Astrocyte (in vitro differentiated cells and primary cell): Measurements from ENCODE around the gene CDC42EP1. TPM values are rescaled to one million over a fixed set of nuclear protein-coding genes. Genes with fewer than 3 reads are reported as not detected.
"Not testable (repeated sequence)": the region's sequence is repeated elsewhere in the genome, so short reads cannot be mapped to it uniquely, and the experiment has no call there.

Experiments
- DNase-seq: peaks from one replicate; pipeline ENCODE4 v3.0.0-alpha.2; 2010; ENCODE audit warnings: low read depth
- FAIRE-seq: peaks from 2 replicates; lab custom pipeline; 2011; peaks lifted over from hg19 to GRCh38; lab: Jason Lieb, UNC
- H2AFZ ChIP-seq: 2 replicates; pipeline ENCODE4 v1.6.0; 2012; ENCODE audit warnings: low read depth, low read length, inconsistent platforms
- H3K27ac ChIP-seq: 2 replicates; pipeline ENCODE4 v1.5.1; 2011; ENCODE audit warnings: low read depth, low read length, inconsistent platforms
- H3K27me3 ChIP-seq: 2 replicates; pipeline ENCODE4 v1.6.0; 2011; ENCODE audit warnings: low read length, inconsistent platforms; ENCODE audit not compliant: insufficient read depth
- H3K36me3 ChIP-seq: 2 replicates; pipeline ENCODE4 v1.5.1; 2011; ENCODE audit warnings: low read length, inconsistent platforms; ENCODE audit not compliant: insufficient read depth
- H3K4me1 ChIP-seq: 2 replicates; pipeline ENCODE4 v1.5.1; 2011; ENCODE audit warnings: low read length, inconsistent platforms; ENCODE audit not compliant: insufficient read depth
- H3K4me2 ChIP-seq: 2 replicates; pipeline ENCODE4 v1.6.0; 2012; ENCODE audit warnings: low read length, inconsistent platforms
- H3K4me3 ChIP-seq: 2 replicates; pipeline ENCODE4 v1.5.1; 2011; ENCODE audit warnings: low read depth, mild to moderate bottlenecking, low read length, inconsistent platforms; ENCODE audit not compliant: insufficient read depth
- H3K79me2 ChIP-seq: 2 replicates; pipeline ENCODE4 v1.6.0; 2012; ENCODE audit warnings: mild to moderate bottlenecking, low read length, inconsistent platforms; ENCODE audit not compliant: insufficient read depth
- H3K9ac ChIP-seq: 2 replicates; pipeline ENCODE4 v1.6.0; 2012; ENCODE audit warnings: mild to moderate bottlenecking, low read length, inconsistent platforms
- H3K9me3 ChIP-seq: 2 replicates; pipeline ENCODE4 v1.5.1; 2012; ENCODE audit warnings: low read depth, mild to moderate bottlenecking, low read length, inconsistent platforms; ENCODE audit not compliant: insufficient read depth
- H4K20me1 ChIP-seq: 2 replicates; pipeline ENCODE4 v1.6.0; 2012; ENCODE audit warnings: low read length, inconsistent platforms; ENCODE audit not compliant: insufficient read depth
- H3K27ac Mint-ChIP-seq: one replicate; pipeline ENCODE4 v1.8.0; 2021; ENCODE audit warnings: mild to moderate bottlenecking, mixed read lengths; ENCODE audit not compliant: unreplicated experiment
- H3K27me3 Mint-ChIP-seq: one replicate; pipeline ENCODE4 v1.8.0; 2021; ENCODE audit warnings: low read depth, mixed read lengths; ENCODE audit not compliant: unreplicated experiment
- H3K36me3 Mint-ChIP-seq: one replicate; pipeline ENCODE4 v1.8.0; 2021; ENCODE audit warnings: low read depth, mixed read lengths; ENCODE audit not compliant: unreplicated experiment
- H3K4me1 Mint-ChIP-seq: one replicate; pipeline ENCODE4 v1.8.0; 2021; ENCODE audit warnings: low read depth, mixed read lengths; ENCODE audit not compliant: unreplicated experiment
- H3K4me3 Mint-ChIP-seq: one replicate; pipeline ENCODE4 v1.8.0; 2021; ENCODE audit warnings: mild to moderate bottlenecking, moderate library complexity, mixed read lengths; ENCODE audit not compliant: unreplicated experiment
- H3K9me3 Mint-ChIP-seq: one replicate; pipeline ENCODE4 v1.8.0; 2021; ENCODE audit warnings: mild to moderate bottlenecking, mixed read lengths; ENCODE audit not compliant: unreplicated experiment
- EZH2 ChIP-seq: IDR thresholded peaks from 2 replicates; pipeline ENCODE4 v1.6.1; 2012; ENCODE audit warnings: mild to moderate bottlenecking, low read length, inconsistent platforms; ENCODE audit not compliant: insufficient read depth
- total RNA-seq: library from RNA; stranded (reverse); gene quantifications from 2 replicates; pipeline ENCODE4 v1.2.1, GENCODE V29; 2021
- TF ChIP-seq, protein P1 (sequence below): IDR thresholded peaks from 2 replicates; pipeline ENCODE4 v1.5.1; 2011; ENCODE audit warnings: low read depth, mild to moderate bottlenecking, inconsistent platforms, low read length, moderate library complexity; ENCODE audit not compliant: insufficient read depth

CDC42EP1 gene
- total RNA-seq, 1 donor from 2014 or later: 106 TPM

DNA sequence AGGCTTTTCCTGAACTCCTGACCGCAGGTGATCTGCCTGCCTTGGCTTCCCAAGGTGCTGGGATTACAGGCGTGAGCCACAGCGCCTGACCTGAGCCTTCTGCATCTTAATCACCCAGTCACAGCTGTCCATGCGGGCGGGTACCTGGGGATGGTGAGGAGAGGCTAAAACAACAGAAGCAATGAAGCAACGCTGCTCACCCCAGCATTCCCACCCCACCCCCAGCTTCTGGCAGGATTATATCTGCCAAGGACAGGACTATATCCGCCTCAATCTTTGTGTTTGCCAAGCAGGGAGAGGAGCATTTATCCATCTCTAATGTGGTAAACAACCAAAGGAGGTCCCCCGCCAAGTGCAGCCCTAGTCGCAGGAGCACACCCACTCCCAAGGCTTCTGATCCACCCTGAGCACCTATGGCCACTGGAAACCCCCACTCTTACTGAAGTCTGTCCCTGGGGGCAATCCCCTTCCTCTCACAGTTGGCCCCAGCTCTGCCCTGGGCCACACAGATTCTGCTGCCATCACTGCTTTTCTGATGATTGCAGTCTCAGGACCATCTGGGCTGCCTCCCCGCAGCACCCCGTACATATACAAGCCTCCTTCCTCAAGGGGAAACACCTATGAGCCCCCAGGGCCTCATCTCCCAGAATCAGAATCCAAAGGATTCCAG, 28.4 kb downstream of the CDC42EP1 start:
- no peak for FAIRE-seq
- H3K36me3 ChIP-seq: no peaks in the 10 kb centered on the region

DNA sequence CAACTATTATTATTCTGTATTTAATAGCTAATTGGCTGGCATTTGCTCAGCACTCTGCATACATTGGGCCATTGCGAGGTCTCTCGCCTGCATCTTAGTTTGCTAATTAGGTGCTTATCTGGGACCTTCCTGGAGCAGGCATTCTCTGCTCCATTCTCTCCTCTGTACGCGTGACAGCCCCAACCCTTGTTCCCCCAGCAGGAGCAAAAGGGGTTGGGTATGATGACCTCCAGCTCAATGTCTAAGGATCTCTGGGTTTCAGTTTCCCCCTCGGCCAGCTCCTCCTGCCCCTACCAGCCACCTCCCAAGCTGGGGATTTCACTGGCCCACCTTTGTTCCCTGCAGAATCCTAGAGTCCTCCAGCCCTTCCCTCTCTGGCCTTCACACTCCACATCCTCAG, 29.4 kb downstream of the CDC42EP1 start:
- no peak for FAIRE-seq
- Histone ChIP-seq H2AFZ (no peak overlapping the region), H3K9ac (no peak overlapping the region), H4K20me1 (no peaks in the 10 kb centered on the region), H3K4me3 (no peak overlapping the region), H3K36me3 (no peaks in the 10 kb centered on the region), H3K4me1 (no peaks in the 10 kb centered on the region), H3K4me2 (no peak overlapping the region), H3K27ac (no peak overlapping the region), H3K9me3 (no peaks in the 10 kb centered on the region), H3K27me3 (no peaks in the 10 kb centered on the region), H3K79me2 (no peaks in the 10 kb centered on the region)
- H3K4me3 Mint-ChIP-seq: no peak overlapping the region
- peaks cover 4% of the 10 kb centered on the region for H3K9me3 Mint-ChIP-seq
- peaks cover 3% of the 10 kb centered on the region for H3K4me1 Mint-ChIP-seq
- H3K27ac Mint-ChIP-seq: no peak overlapping the region
- TF ChIP-seq, protein P1, sequence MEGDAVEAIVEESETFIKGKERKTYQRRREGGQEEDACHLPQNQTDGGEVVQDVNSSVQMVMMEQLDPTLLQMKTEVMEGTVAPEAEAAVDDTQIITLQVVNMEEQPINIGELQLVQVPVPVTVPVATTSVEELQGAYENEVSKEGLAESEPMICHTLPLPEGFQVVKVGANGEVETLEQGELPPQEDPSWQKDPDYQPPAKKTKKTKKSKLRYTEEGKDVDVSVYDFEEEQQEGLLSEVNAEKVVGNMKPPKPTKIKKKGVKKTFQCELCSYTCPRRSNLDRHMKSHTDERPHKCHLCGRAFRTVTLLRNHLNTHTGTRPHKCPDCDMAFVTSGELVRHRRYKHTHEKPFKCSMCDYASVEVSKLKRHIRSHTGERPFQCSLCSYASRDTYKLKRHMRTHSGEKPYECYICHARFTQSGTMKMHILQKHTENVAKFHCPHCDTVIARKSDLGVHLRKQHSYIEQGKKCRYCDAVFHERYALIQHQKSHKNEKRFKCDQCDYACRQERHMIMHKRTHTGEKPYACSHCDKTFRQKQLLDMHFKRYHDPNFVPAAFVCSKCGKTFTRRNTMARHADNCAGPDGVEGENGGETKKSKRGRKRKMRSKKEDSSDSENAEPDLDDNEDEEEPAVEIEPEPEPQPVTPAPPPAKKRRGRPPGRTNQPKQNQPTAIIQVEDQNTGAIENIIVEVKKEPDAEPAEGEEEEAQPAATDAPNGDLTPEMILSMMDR: no peak
- no peak for TF ChIP-seq EZH2
- DNase-seq: no peak
- peaks cover 23% of the 10 kb centered on the region for H3K27me3 Mint-ChIP-seq
- H3K36me3 Mint-ChIP-seq: no peaks in the 10 kb centered on the region

More for the DNA sequence above, 28.4 kb downstream of the CDC42EP1 start:
- TF ChIP-seq, protein P1: no peak
- no peak for TF ChIP-seq EZH2
- no peak overlapping the region for H2AFZ ChIP-seq
- no peak overlapping the region for H3K4me2 ChIP-seq
- Mint-ChIP-seq H3K27ac (no peak overlapping the region), H3K36me3 (no peaks in the 10 kb centered on the region), H3K9me3 (peaks cover 4% of the 10 kb centered on the region), H3K27me3 (peaks cover 23% of the 10 kb centered on the region), H3K4me3 (no peak overlapping the region), H3K4me1 (peaks cover 3% of the 10 kb centered on the region)
- H3K27me3 ChIP-seq: no peaks in the 10 kb centered on the region
- no peaks in the 10 kb centered on the region for H4K20me1 ChIP-seq
- no peak overlapping the region for H3K27ac ChIP-seq
- no peaks in the 10 kb centered on the region for H3K4me1 ChIP-seq
- H3K9ac ChIP-seq: no peak overlapping the region
- H3K4me3 ChIP-seq: no peak overlapping the region
- no peak for DNase-seq
- H3K79me2 ChIP-seq: no peaks in the 10 kb centered on the region
- H3K9me3 ChIP-seq: no peaks in the 10 kb centered on the region

DNA sequence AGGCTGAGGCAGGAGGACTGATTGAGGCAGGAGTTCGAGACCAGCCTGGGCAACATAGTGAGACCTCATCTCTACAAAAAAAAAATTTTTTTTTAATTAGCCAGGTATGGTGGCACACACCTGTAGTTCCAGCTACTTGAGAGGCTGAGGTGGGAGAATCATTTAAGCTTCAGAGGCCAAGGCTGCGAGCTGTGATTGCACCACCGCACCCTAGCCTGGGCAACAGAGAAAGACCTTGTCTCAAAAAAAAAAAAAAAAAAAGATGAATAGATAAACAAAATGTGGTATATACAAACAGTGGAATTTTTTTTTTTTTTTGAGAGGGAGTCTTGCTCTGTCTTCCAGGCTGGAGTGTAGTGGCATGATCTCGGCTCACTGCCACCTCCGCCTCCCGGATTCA, 30.8 kb downstream of the CDC42EP1 start:
- not testable (repeated sequence) for H3K4me3 Mint-ChIP-seq, H3K36me3 ChIP-seq, H3K9me3 ChIP-seq, H3K4me1 ChIP-seq, H3K27me3 ChIP-seq, H4K20me1 ChIP-seq, H3K4me3 ChIP-seq, H3K27ac Mint-ChIP-seq, H3K4me2 ChIP-seq, H3K79me2 ChIP-seq, H3K4me1 Mint-ChIP-seq, DNase-seq, FAIRE-seq, H3K27ac ChIP-seq, H3K36me3 Mint-ChIP-seq, H3K9me3 Mint-ChIP-seq, H2AFZ ChIP-seq, H3K9ac ChIP-seq
- H3K27me3 Mint-ChIP-seq: peaks cover 19% of the 10 kb centered on the region
